NK-92 (cell line): ENCODE results near the gene PWP1.
"Not testable (repeated sequence)": the region's sequence is repeated elsewhere in the genome, so short reads cannot be mapped to it uniquely, and the experiment has no call there.

Experiments
- DNase-seq: peaks from one replicate; lab custom pipeline; 2025; ENCODE audit not compliant: unreplicated experiment; lab: John Stamatoyannopoulos, UW

Gene PWP1

DNA sequence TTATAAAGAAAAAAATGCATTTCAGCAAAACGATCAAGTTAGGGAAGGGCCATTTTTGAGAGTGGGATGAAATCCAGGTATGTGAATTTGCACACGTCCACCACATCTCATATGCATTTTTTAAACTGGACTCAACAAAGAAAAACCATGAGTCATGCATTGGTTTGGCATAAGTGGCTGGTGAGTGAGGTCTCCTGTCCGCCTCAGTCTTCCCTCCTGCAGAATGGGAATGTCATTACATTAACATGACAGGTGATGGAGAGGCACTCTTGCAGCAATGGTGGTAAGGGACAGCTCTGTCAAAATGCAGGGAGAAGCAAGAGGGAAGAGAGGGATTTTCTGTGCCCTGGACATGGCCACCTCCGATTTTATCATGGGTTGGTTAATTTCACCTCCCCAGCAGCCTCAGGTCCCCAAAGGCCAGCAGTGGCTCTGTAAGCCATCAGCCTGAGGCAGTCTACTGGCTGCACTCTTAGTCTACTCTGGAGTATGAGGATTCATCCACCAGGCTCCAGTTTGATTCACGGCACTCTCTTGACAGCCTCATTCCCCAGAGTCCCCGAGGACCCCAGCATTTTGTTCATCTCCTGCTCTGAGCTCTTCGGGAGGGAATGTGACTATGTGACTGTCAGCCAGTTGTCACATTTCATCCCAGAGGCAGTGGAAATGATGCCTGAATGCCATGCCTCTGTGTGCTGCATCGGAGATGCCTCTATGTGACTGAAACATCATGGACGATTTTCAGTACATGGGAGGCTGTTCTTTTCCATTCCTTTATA, 17.1 kb upstream of the PWP1 start:
- no peak for DNase-seq

- no peak for DNase-seq
Measured at GRCh38 chr12:107669946-107670345, 15.7 kb upstream of the PWP1 start.

DNA sequence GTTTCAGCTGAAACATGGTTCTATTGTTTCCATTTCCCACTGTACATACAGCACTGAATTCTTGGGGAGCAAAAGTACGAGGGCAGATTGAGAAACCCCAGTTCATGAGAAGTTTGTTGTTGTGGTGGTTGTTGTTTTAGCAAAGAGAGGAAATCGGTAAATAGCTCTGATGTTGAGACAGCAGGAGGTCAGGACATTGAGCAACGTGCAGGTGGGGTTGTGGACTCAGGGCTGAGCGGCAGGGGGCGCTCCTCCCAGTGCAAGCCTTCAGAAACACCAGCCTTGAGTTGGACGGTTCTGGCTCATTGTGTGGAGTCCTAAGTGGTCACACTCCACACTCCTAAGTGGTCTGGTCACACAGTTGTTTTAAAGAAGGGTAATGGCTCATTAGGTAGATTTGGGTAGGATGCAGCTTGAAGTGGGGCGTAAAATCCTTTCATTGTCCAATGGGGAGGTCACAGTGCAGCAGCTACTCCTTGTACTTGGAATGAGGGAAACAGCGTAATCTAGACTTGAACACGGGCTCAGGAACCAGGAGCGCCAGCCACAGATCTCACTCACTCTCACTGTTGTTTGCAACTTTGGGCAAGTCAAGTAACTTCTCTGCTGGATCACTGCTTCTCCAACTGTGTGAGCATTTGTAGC, 14.5 kb upstream of the PWP1 start:
- no peak for DNase-seq

GRCh38 chr12:107677671-107678070, 7.9 kb upstream of the PWP1 start:
- no peak for DNase-seq

GRCh38 chr12:107679336-107679735, 6.3 kb upstream of the PWP1 start:
- DNase-seq = no peak

DNA sequence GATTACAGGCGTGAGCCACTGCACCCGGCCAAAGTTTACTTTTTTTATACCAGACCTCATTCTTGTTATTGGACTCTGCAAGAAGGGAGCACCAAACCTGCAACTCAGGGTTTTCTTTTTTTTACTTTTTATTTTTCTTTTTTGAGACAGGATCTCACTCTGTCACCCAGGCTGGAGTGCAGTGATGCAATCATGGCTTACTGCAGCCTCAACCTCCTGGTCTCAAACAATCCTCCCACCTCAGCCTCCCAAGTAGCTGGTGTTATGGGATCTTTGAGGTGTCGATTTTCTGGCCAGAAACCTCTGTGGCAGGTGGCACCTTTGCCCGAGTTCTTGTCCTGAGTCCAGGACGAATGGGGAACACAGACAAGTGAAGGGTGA, 4.2 kb upstream of the PWP1 start:
- DNase-seq = no peak

GRCh38 chr12:107681836-107682820, 3.5 kb upstream of the PWP1 start:
- DNase-seq = no peak

- DNase-seq = no peak
Measured at GRCh38 chr12:107684029-107684795, 1.4 kb upstream of the PWP1 start.

DNA sequence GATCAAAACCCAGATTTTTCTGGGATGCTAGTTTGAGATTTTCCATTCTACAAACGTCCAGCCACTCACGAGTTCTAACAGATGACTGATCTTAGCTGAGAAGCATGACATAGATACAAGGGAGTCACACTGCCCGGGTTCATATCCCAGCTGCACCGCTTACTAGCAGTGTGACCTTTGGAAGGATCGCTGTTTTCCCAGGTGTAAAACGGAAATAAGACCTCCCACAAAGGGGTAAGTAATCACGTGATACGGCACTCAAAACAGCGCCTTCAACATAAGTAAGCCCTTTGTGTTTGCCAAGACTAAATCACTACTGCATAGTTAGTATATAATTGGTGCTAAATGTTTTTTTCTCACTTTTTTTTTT, 624 bp upstream of the PWP1 start:
- DNase-seq = no peak

DNA sequence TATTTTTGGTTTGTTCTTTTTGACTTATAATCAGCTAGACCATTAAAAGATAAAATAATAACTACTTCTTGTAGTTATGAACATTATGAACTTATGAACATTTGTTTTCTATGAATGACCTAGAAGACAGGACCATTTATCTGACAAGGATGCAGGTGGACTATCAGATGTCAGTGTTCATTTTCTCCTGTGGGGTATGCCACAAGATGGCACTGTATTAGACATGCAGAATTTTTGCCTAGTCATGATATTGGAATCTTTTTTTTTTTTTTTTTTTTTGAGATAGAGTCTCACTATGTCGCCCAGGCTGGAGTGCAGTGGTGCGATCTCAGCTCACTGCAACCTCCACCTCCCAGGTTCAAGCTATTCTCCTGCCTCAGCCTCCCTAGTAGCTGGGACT, 10.2 kb downstream of the PWP1 start:
- DNase-seq = not testable (repeated sequence)

GRCh38 chr12:107702106-107702505, 16.5 kb downstream of the PWP1 start:
- DNase-seq = no peak

DNA sequence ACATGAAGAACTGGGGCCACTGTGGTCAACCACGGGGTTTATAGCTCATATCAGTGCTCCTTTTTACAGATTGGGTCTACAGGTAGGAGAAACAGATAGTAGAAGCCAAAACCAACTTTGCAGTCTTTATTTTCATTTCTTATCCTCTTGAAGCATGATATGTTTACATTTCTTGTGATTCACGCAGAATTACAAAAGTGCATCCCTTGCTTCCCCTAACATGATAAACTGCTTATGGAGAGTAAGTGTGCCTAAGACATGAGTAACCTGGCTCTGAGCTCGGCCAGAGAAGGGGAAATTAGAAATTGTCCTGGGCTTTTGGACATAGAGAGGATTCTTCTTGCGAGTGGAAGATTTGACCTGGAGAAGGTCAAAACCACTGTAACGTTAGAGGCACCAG, 18.4 kb downstream of the PWP1 start:
- DNase-seq = no peak

GRCh38 chr12:107705522-107705921, 19.9 kb downstream of the PWP1 start:
- not testable (repeated sequence) for DNase-seq

DNA sequence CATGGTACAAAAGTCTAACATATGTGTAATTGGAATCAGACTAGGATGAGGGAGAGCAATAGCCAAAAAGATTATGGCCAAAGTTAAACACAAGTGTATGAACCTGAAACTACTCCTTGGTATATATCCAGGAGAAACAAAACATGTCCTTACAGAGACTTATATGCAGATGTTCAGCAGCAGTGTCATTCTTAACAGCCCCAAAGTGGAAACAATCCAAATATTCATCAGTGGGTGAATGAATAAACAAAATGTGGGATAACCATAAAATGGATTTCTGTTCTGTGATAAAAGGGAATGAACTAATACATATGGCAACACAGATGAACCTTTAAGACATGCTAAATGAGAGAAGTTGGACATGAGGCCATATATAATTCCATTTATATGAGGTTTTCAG, 30.2 kb downstream of the PWP1 start:
- no peak for DNase-seq

DNA sequence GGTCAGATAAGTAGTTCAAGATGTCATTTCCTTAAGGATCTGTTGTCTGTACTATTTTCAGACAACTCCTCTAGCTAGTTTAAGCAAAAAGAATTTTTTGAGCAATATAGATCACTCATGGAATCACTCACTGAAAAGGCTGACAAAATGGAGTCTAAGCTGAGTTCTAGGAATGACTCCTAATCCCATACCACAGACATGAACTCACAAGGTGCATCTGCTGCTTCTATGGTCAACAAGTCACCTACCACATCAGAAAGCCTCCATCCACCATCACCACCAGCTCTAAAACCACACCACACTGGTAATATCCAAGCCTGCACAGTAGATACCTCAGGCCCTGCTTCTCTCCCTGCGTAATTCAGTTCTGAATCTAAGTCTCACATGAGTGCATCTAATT, 33.0 kb downstream of the PWP1 start:
- no peak for DNase-seq

DNA sequence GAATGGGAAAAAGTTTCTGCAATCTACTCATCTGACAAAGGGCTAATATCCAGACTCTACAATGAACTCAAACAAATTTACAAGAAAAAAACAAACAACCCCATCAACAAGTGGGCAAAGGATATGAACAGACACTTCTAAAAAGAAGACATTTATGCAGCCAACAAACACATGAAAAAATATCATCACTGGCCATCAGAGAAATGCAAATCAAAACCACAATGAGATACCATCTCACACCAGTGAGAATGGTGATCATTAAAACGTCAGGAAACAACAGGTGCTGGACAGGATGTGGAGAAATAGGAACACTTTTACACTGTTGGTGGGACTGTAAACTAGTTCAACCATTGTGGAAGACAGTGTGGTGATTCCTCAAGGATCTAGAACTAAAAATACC, 41.7 kb downstream of the PWP1 start:
- DNase-seq = not testable (repeated sequence)

GRCh38 chr12:107727742-107728141, 42.1 kb downstream of the PWP1 start:
- not testable (repeated sequence) for DNase-seq

DNA sequence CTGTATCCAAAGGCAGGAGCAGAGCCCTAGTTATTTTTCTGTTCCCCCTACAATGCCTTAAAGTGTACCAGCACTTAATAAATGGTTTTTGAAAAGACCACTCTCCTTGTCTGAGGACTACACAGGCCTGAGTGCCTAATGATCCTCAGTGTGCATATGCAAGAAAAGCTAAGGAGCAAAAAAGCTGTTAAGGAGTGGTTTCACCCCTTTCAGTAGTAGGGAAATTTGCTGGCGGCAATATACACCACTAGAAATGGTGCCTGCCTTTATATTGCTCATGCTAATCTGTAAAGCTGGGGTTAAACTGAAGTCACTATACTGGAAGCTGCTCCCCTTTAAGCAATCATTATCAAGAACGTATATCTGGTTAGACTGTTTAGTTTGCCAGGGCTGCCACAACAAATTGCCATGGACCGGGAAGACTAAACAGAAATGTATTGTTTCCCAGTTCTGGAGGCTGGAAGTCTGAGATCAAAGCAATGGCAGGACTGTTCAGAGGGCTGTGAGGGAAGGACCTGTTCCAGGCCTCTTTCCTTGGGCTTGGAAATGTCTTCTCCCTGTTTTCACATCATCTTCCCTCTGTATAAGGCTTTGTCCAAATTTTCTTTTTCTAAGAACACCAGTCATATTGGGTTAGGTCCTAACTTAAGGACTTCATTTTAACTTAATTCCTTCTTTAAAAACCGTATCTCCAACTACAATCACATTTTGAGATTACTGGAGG, 45.2 kb downstream of the PWP1 start:
- DNase-seq = no peak

DNA sequence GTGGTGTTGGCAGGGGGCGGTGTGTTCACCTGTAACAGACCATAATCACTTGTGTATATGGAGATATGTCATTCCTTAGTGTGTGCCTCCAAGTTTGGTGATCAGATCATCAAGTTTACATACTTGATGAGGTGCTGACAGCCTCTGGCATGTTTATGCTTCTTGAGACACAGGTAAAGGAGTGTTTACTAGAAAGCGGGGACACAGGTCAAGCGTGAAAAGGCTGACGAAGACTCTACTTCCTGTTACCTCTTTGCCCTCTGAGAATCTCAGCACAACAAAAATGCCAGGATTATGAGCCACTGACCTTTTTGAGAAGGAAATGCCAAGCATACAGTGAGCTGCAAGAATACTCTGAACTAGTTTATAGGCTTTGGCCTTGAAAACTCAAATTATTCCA, 45.8 kb downstream of the PWP1 start:
- DNase-seq = no peak

DNA sequence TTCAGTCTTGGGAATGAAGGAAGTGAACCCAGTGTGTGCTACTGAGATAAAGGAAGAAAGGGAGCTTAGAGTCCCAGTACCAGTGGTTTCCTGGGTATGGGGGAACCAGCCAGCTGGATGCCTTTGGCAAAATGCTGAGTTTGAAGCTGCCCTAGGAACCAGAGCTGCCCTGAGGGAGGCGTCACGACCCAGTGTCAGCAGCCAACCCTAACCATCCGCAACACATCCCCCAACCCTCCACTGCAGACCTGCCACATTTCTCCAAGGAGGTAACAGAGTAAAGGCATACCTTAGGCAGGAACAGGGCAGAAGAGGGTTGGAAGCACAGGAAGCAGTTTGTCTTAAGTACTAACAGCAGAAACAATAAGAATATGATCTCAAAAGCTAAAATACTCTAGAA, 46.8 kb downstream of the PWP1 start:
- no peak for DNase-seq
